ENCODE measurements around the gene DPH7.
"Not testable (repeated sequence)": the region's sequence is repeated elsewhere in the genome, so short reads cannot be mapped to it uniquely, and the experiment has no call there.

The DPH7 gene

GRCh38 chr9:137606005-137606621 is 27.4 kb upstream of the DPH7 start:
- DNase-seq (ENCODE audit: low spot score) = peak; percentile 25

- DNase-seq (ENCODE audit: low spot score) = peak; percentile 99
Observed at GRCh38 chr9:137605121-137606004, 26.6 kb upstream of the DPH7 start, which contains the start of gene ARRDC1. TSS of gene ARRDC1 (plus strand) at chr9:137605686. CDS start at chr9:137605718, 32 bp downstream.

GRCh38 chr9:137604345-137605086 is 25.8 kb upstream of the DPH7 start:
- no peak for DNase-seq (ENCODE audit: low spot score)

GRCh38 chr9:137603879-137604278 is 25.2 kb upstream of the DPH7 start:
- no peak for DNase-seq (ENCODE audit: low spot score)

- no peak for DNase-seq (ENCODE audit: low spot score)
Observed at GRCh38 chr9:137602661-137603060, 23.9 kb upstream of the DPH7 start.

- DNase-seq (ENCODE audit: low spot score) = no peak
Observed at GRCh38 chr9:137598943-137599342, 20.2 kb upstream of the DPH7 start.

GRCh38 chr9:137596577-137596976 is 17.9 kb upstream of the DPH7 start:
- DNase-seq (ENCODE audit: low spot score) = not testable (repeated sequence)

GRCh38 chr9:137593176-137593575 is 14.5 kb upstream of the DPH7 start:
- no peak for DNase-seq (ENCODE audit: low spot score)

GRCh38 chr9:137592767-137593166 is 14.0 kb upstream of the DPH7 start:
- no peak for DNase-seq (ENCODE audit: low spot score)

GRCh38 chr9:137590469-137591383 is 12.0 kb upstream of the DPH7 start, which contains the start of gene ZMYND19:
TSS of gene ZMYND19 (minus strand) at chr9:137590512. CDS start at chr9:137590263, 249 bp downstream.
- DNase-seq (ENCODE audit: low spot score) = peak; percentile 100

GRCh38 chr9:137590123-137590468 is 11.4 kb upstream of the DPH7 start:
- DNase-seq (ENCODE audit: low spot score) = no peak

GRCh38 chr9:137589441-137590122 is 10.9 kb upstream of the DPH7 start:
- DNase-seq (ENCODE audit: low spot score) = peak; percentile 56

GRCh38 chr9:137588891-137589290 is 10.2 kb upstream of the DPH7 start:
- no peak for DNase-seq (ENCODE audit: low spot score)

GRCh38 chr9:137588311-137588710 is 9.6 kb upstream of the DPH7 start:
- no peak for DNase-seq (ENCODE audit: low spot score)

GRCh38 chr9:137586854-137587253 is 8.1 kb upstream of the DPH7 start:
- no peak for DNase-seq (ENCODE audit: low spot score)

- no peak for DNase-seq (ENCODE audit: low spot score)
Observed at GRCh38 chr9:137583957-137584356, 5.2 kb upstream of the DPH7 start.

- DNase-seq (ENCODE audit: low spot score) = no peak
Observed at GRCh38 chr9:137583347-137583746, 4.6 kb upstream of the DPH7 start.

GRCh38 chr9:137582286-137582860 is 3.6 kb upstream of the DPH7 start:
- no peak for DNase-seq (ENCODE audit: low spot score)

GRCh38 chr9:137581361-137582285 is 2.9 kb upstream of the DPH7 start:
- DNase-seq (ENCODE audit: low spot score) = no peak

GRCh38 chr9:137580954-137581322 is 2.2 kb upstream of the DPH7 start:
- no peak for DNase-seq (ENCODE audit: low spot score)
